ENCODE data around the gene FOXD2.

The FOXD2 gene

DNA sequence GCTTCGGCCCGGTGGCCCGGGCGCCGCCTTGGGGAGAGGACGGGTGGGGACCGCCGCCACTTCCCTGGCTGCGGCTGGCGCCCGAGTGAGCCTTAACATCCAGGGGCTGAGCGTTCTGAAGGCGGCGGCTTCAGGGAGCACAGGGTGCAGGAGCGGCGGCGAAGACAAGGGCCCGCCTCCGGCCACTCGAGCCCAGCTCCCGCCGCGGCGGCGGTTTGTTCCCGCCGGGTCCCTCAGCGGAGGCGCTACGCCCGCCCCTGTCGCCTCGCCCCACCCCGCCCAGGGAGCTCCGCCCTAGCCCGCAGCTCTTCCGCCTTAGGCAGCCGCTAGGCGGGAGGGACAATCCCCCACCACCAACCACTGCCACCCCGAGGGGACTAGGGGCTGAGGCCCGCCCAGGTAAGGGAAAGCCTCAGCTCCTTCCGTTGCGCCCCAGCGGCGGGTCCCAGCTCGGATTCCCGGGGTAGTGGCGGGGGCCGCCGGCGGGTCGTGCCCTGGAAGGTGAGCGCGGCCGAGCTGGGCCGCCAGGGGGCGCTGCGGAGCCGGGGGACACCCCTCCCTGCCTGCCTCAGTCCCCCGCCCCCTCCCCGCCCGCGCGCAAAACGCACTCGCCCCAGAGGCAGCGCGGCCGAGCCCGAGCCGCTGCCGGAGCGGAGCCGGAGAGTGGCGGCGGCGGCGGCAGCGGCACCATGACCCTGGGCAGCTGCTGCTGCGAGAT, at the start of gene FOXD2:
TSS of gene FOXD2 (plus strand) at position 598 of the 718 bp plus-strand sequence. CDS start at position 690, 92 bp downstream.
- no peak for DNase-seq (ENCODE audit: low read depth in 2 of 2)

- no peak for DNase-seq (ENCODE audit: low read depth in 2 of 2)
Measured at GRCh38 chr1:47388891-47389238, 49.0 kb upstream of the FOXD2 start.

DNA sequence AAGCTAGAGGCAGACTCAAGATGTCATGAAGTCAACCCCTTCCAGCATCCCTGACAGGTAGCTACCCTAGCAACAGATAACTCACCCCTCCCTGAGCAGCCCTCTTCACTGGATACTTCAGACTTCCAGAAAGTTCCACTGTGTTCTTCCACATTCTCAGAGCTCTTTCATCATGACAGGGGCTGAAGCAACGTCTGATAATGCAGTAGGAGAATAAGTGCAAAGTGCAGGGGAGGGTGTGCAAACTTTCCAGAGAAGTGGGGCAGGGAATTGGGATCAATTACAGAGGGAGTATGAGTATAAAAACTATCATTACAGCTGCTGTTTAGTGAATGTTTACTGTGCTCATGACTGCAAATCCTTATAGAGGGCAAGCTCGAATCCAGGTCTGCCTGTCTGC, 48.1 kb upstream of the FOXD2 start:
- no peak for DNase-seq (ENCODE audit: low read depth in 2 of 2)

GRCh38 chr1:47390843-47391242, 47.0 kb upstream of the FOXD2 start:
- DNase-seq (ENCODE audit: low read depth in 2 of 2) = no peak

DNA sequence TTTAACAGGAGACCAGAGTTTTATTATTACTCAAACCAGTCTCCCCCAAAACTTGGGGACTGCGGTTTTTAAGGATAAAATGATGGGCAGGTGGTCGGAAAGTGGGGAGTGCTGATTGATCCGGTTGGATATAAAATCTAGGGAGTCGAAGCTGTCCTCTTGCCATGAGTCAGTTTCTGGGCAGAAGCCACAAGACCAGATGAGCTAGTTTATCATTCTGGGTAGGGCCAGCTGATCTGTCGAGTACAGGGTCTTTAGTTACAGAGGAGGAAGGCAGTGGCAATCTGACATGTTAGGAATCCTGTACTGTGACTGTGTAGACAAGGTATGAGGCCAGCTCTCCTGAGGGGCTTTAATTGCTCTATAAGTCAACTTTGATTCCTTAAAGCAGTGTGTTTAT, 44.7 kb upstream of the FOXD2 start:
- no peak for DNase-seq (ENCODE audit: low read depth in 2 of 2)

GRCh38 chr1:47395433-47395832, 42.4 kb upstream of the FOXD2 start:
- no peak for DNase-seq (ENCODE audit: low read depth in 2 of 2)

GRCh38 chr1:47396671-47397196, 41.1 kb upstream of the FOXD2 start:
- no peak for DNase-seq (ENCODE audit: low read depth in 2 of 2)

- DNase-seq (ENCODE audit: low read depth in 2 of 2) = no peak
Measured at GRCh38 chr1:47399138-47399845, 38.6 kb upstream of the FOXD2 start.

GRCh38 chr1:47399846-47400155, 38.0 kb upstream of the FOXD2 start:
- no peak for DNase-seq (ENCODE audit: low read depth in 2 of 2)

DNA sequence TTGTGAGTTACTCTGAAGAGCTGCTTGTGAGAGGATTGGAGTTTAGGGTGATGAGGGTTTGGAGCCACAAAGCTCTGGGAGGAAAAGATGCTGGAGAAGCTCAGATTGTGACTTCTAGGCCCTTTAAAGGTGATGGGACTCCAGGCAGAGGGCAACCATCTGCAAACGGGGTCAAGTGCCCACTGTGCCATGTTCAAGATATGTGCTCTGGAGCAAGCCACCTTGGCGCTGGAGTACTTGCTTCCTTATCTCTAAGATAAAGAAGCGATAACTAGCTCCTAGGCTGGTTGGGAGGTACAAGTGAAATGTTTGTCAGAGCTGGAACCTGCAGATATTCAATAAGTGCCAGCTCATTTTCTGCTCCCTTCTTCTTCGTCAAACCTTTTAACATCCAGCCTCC, 36.1 kb upstream of the FOXD2 start:
- DNase-seq (ENCODE audit: low read depth in 2 of 2) = no peak

- DNase-seq (ENCODE audit: low read depth in 2 of 2) = no peak
Measured at GRCh38 chr1:47402591-47402990, 35.3 kb upstream of the FOXD2 start.

DNA sequence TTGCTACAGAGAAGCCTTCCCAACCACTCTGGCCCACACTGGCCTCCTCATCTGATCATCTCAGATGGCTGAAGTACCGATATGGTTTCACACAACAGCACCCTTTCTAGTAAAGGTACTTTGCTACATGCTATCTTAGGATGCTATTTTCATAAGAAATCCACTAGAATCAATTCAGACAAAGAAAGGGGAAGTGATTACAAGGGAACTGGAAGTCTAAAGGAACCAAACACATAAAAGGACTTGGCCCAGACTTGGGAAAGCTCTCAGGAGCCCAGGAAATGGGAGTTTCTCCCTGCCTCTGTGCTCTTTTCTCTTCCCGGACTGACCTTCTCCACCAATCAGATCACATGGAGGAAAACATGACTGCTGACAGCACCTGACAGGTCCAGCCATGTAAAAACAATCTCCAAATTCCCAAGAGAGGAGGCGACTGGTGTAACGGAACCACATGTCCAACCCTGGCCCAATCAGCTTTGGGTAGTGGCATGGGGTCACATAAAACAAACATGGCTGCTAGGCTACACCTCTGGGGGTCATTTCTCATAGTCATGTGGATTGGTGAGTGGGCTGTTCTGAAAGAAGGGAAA, 34.4 kb upstream of the FOXD2 start:
- DNase-seq (ENCODE audit: low read depth in 2 of 2) = no peak

DNA sequence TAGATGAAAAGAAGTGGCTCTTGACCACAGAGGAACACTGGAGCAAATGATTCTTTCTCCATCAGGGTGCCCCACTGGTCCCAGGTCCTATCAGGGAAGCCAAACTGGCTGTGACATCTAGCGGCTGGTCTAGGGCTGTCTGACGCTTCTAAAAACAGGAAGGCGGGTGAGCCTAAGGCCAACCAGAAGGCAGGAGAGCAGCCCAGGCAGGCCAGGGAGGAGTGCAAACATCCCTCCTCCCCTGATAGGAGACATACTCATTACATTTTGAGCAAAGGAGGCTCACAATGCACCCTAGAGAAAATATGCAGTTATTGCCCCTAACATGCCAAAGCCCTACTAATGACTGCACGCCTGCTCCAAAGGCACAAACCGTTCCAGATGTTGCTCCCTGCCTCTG, 32.1 kb upstream of the FOXD2 start:
- no peak for DNase-seq (ENCODE audit: low read depth in 2 of 2)

- DNase-seq (ENCODE audit: low read depth in 2 of 2) = no peak
Measured at GRCh38 chr1:47406966-47407365, 30.9 kb upstream of the FOXD2 start.

- no peak for DNase-seq (ENCODE audit: low read depth in 2 of 2)
Measured at GRCh38 chr1:47407481-47407880, 30.4 kb upstream of the FOXD2 start.

DNA sequence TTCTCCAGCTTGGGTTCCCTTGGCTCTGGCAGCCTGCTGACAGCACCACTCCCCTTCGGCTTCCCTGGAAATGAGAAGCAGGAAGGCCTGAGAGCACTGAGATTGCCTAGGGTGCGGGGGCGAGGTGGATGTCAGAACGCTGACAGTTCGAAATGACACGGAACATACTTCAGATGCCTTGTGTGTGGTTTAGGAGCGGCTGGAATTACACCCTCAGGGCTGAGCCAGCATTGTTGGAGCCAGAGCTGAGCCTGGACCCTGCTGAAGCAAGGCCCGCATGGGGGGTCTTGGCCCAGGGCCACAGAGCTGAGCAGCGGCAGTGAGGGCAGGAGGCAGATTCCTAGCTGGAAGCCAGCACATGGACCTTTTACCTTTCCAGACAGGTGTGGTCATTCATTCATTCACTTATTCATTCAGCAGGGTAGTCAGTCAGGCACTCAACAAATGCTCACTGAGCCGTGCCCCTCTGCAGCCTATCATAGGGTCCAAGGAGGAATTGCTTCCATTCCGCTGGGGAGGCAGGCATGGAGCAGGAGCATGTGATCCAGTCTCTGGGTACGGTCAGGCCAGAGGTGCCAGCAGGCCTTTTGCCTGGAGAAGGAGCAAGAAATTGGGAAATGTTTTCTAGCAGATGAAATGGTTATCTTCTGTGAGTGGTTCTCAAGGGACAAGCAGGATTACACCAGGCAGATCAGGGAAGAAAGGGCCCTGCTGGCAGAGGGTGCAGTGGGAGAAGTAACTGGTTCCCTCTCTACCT, 28.4 kb upstream of the FOXD2 start:
- DNase-seq (ENCODE audit: low read depth in 2 of 2) = peak; percentile 44 to 58

GRCh38 chr1:47410068-47410455, 27.8 kb upstream of the FOXD2 start:
- DNase-seq (ENCODE audit: low read depth in 2 of 2) = no peak

GRCh38 chr1:47411436-47411835, 26.4 kb upstream of the FOXD2 start:
- no peak for DNase-seq (ENCODE audit: low read depth in 2 of 2)

GRCh38 chr1:47412437-47412836, 25.4 kb upstream of the FOXD2 start:
- no peak for DNase-seq (ENCODE audit: low read depth in 2 of 2)

DNA sequence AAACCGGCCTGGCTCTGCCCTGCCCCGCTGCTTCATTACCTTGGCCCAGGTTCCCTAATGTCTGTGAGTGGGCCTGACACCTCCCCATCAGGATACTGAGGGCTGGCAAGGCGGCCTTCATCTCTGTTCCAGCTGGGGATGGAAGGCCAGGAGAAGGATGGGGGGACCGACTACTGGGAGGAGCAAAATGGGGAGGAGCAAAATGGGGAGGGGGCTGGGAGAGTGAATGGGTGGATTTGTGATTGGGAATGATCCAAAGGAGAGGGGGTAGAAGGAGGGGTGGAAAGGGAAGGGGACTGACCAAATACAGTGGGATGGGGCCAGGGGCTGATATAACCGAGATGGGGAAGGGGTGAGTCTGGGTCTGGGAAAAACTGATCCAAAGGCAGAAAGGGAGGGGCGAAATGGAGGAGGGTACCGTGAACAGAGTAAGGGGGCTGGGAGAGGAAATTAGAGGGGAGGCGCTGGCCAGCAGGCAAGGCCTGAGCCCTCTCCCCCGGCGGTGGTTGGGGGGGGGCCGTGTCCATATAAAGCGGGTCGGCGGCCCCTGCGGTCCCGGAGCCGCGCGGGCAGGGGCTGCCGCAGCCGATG, 22.0 kb upstream of the FOXD2 start, which contains the start of gene FOXE3:
TSS of gene FOXE3 (plus strand) at position 558 of the 591 bp plus-strand sequence. CDS start at position 589, 31 bp downstream.
- DNase-seq (ENCODE audit: low read depth in 2 of 2) = no peak

GRCh38 chr1:47416319-47417169, 21.3 kb upstream of the FOXD2 start:
- DNase-seq (ENCODE audit: low read depth in 2 of 2) = no peak
